CD14-positive monocyte (primary cell): Measurements from ENCODE around the gene ASH1L. TPM values are rescaled to one million over a fixed set of nuclear protein-coding genes. Genes with fewer than 3 reads are reported as not detected.

Experiments
- DNase-seq, 3 donors: peaks; one replicate each; pipeline ENCODE4 v3.0.0-alpha.2; 2011 to 2022
- H2AFZ ChIP-seq: 2 replicates; pipeline ENCODE4 v1.6.0; 2012; ENCODE audit warnings: mild to moderate bottlenecking, low read depth, low read length, inconsistent platforms; ENCODE audit not compliant: insufficient read depth, poor library complexity, severe bottlenecking
- H3K27ac ChIP-seq, 2 donors: 1 replicate in 1 of 2; 2 replicates in 1 of 2; pipeline ENCODE4 v1.5.1; 2012 to 2013; ENCODE audit warnings: low read length in 2 of 2, control low read depth in 1 of 2, inconsistent platforms in 1 of 2, low read depth in 1 of 2, mild to moderate bottlenecking in 1 of 2
- H3K27me3 ChIP-seq, 2 donors: one replicate each; pipeline versions ENCODE4 v1.6.0 to v1.6.1; 2011 to 2013; ENCODE audit warnings: low read length in 2 of 2; ENCODE audit not compliant: control insufficient read depth in 2 of 2, insufficient read depth in 2 of 2
- H3K36me3 ChIP-seq, 2 donors: replicated peaks in 1 of 2; 1 replicate in 1 of 2; 2 replicates in 1 of 2; pipeline versions ENCODE4 v1.5.1 to v1.6.1; 2012 to 2013; ENCODE audit warnings: low read length in 2 of 2, control low read depth in 1 of 2, inconsistent platforms in 1 of 2, mild to moderate bottlenecking in 1 of 2; ENCODE audit not compliant: insufficient read depth in 2 of 2, control insufficient read depth in 1 of 2
- H3K4me1 ChIP-seq, 2 donors: 1 replicate in 1 of 2; 2 replicates in 1 of 2; pipeline versions ENCODE4 v1.5.1 to v1.6.1; 2012 to 2013; ENCODE audit warnings: low read length in 2 of 2, control low read depth in 1 of 2, inconsistent platforms in 1 of 2, mild to moderate bottlenecking in 1 of 2, moderate library complexity in 1 of 2; ENCODE audit not compliant: insufficient read depth in 2 of 2, control insufficient read depth in 1 of 2
- H3K4me2 ChIP-seq: replicated peaks from 2 replicates; pipeline ENCODE3; 2012; ENCODE audit warnings: low read length, moderate library complexity, mild to moderate bottlenecking; ENCODE audit not compliant: poor library complexity, severe bottlenecking; ENCODE audit errors: extremely low read depth
- H3K4me3 ChIP-seq, 3 experiments: fragments of 200-600 bp in 1 of 3; sonication (generic) in 1 of 3; replicated peaks in 1 of 3; 1 replicate in 2 of 3; 2 replicates in 1 of 3; pipeline ENCODE4 v1.5.1; 2011 to 2013; ENCODE audit warnings: low read length in 3 of 3, mild to moderate bottlenecking in 3 of 3, control low read depth in 2 of 3, low read depth in 2 of 3, inconsistent platforms in 1 of 3, moderate library complexity in 1 of 3
- H3K79me2 ChIP-seq: 2 replicates; pipeline ENCODE4 v1.6.0; 2012; ENCODE audit warnings: mild to moderate bottlenecking, control low read depth, inconsistent platforms, low read length, moderate library complexity; ENCODE audit not compliant: insufficient read depth
- H3K9ac ChIP-seq: 2 replicates; pipeline ENCODE4 v1.6.0; 2017; ENCODE audit warnings: low read length, mild to moderate bottlenecking; ENCODE audit not compliant: insufficient read depth, poor library complexity, severe bottlenecking
- H3K9me3 ChIP-seq, 2 donors: replicated peaks in 1 of 2; 1 replicate in 1 of 2; 2 replicates in 1 of 2; pipeline versions ENCODE4 v1.5.1 to v1.6.1; 2012 to 2013; ENCODE audit warnings: low read length in 2 of 2, control low read depth in 1 of 2; ENCODE audit not compliant: control insufficient read depth in 1 of 2, insufficient read depth in 1 of 2
- H4K20me1 ChIP-seq: 2 replicates; pipeline ENCODE4 v1.6.0; 2012; ENCODE audit warnings: mild to moderate bottlenecking, low read length, control low read depth, moderate library complexity; ENCODE audit not compliant: insufficient read depth
- H3K27ac Mint-ChIP-seq, 7 donors: one replicate each; pipeline ENCODE4 v1.8.0; 2020; ENCODE audit warnings: mild to moderate bottlenecking in 7 of 7, mixed read lengths in 7 of 7, moderate library complexity in 6 of 7, inconsistent platforms in 2 of 7
- H3K27me3 Mint-ChIP-seq, 3 donors: one replicate each; pipeline ENCODE4 v1.8.0; 2021 to 2022; ENCODE audit warnings: low read depth in 3 of 3, mild to moderate bottlenecking in 3 of 3, mixed read lengths in 3 of 3, moderate library complexity in 3 of 3, inconsistent platforms in 1 of 3
- H3K36me3 Mint-ChIP-seq, 2 donors: one replicate each; pipeline ENCODE4 v1.8.0; 2020; ENCODE audit warnings: mixed read lengths in 2 of 2, inconsistent platforms in 1 of 2, mild to moderate bottlenecking in 1 of 2
- H3K4me1 Mint-ChIP-seq: one replicate; pipeline ENCODE4 v1.8.0; 2020; ENCODE audit warnings: mild to moderate bottlenecking, mixed read lengths
- H3K4me3 Mint-ChIP-seq, 2 donors: one replicate each; pipeline ENCODE4 v1.8.0; 2020; ENCODE audit warnings: mild to moderate bottlenecking in 2 of 2, mixed read lengths in 2 of 2, moderate library complexity in 1 of 2
- H3K9me3 Mint-ChIP-seq, 7 donors: one replicate each; pipeline ENCODE4 v1.8.0; 2020 to 2022; ENCODE audit warnings: mixed read lengths in 7 of 7, mild to moderate bottlenecking in 6 of 7, moderate library complexity in 6 of 7, inconsistent platforms in 2 of 7
- CTCF ChIP-seq: fragments of 200-600 bp; IDR thresholded peaks from one replicate; pipeline ENCODE4 v1.8.0; 2022; ENCODE audit warnings: antibody characterized with exemption, mild to moderate bottlenecking
- WGBS: methylation state at CpG from one replicate; pipeline ENCODE4 v1.1.5; 2013; ENCODE audit warnings: missing lambda C conversion rate; ENCODE audit not compliant: insufficient coverage; 5-methylcytosine and 5-hydroxymethylcytosine counted together
- intact Hi-C, 2 donors: fragments of 100-400 bp; cut with micrococcal nuclease; formaldehyde crosslinking; loops; one replicate each; pipeline versions ENCODE4 v1.15.0 to v1.15.1; 2023
- polyA plus RNA-seq, 3 donors: library from polyadenylated mRNA; depleted of rRNA in 1 of 3; unstranded in 2 of 3; stranded (reverse) in 1 of 3; fragments of 300-500 nt in 2 of 3; fragments of >200 nt in 1 of 3; fragmentation: Illumina TruSeq in 2 of 3; gene quantifications; 1 replicate in 2 of 3; 2 replicates in 1 of 3; pipeline ENCODE4 v1.2.3, GENCODE V29; 2012 to 2021

The ASH1L gene
- polyA plus RNA-seq, 3 donors = 2.7 to 21.5 (median 5.6) TPM

- no peaks in the 10 kb centered on the region for H3K9me3 ChIP-seq
- H3K4me2 ChIP-seq = no peak overlapping the region
- no peak overlapping the region for H3K4me3 ChIP-seq
- H3K27ac ChIP-seq = no peak overlapping the region
- DNase-seq = no peak
- intact Hi-C loops = no loop called here
- H3K79me2 ChIP-seq = no peaks in the 10 kb centered on the region
- no peaks in the 10 kb centered on the region for H3K9me3 Mint-ChIP-seq
- H3K36me3 ChIP-seq = no peaks in the 10 kb centered on the region
- no peak overlapping the region for H2AFZ ChIP-seq
- no peaks in the 10 kb centered on the region for H3K36me3 Mint-ChIP-seq
- no peaks in the 10 kb centered on the region for H3K4me1 ChIP-seq
- H3K27me3 ChIP-seq = peaks cover 0 to 5% of the 10 kb centered on the region in 2 donors
- peaks cover 7 to 18% (median 15%) of the 10 kb centered on the region in 3 donors for H3K27me3 Mint-ChIP-seq
- peak overlapping the region in 1 of 2 donors; percentile 41 for H3K4me3 Mint-ChIP-seq
- H4K20me1 ChIP-seq = no peaks in the 10 kb centered on the region
- H3K27ac Mint-ChIP-seq = no peak overlapping the region
- H3K4me1 Mint-ChIP-seq = no peaks in the 10 kb centered on the region
- no peak overlapping the region for H3K9ac ChIP-seq
- 95% methylated on average over 18 of the region's 21 CpGs for WGBS
- no peak for TF ChIP-seq CTCF
Measured at GRCh38 chr1:155287987-155288543, 274.5 kb downstream of the ASH1L start.

GRCh38 chr1:155286544-155286943 lies 276.1 kb downstream of the ASH1L start:
- Histone ChIP-seq H3K4me2 (no peak overlapping the region), H3K27ac (no peak overlapping the region), H3K9me3 (no peaks in the 10 kb centered on the region), H3K27me3 (no peaks in the 10 kb centered on the region), H3K36me3 (no peaks in the 10 kb centered on the region), H3K4me1 (no peaks in the 10 kb centered on the region), H3K79me2 (no peaks in the 10 kb centered on the region), H3K9ac (no peak overlapping the region), H2AFZ (no peak overlapping the region), H3K4me3 (no peak overlapping the region), H4K20me1 (no peaks in the 10 kb centered on the region)
- H3K4me1 Mint-ChIP-seq = peaks cover 2% of the 10 kb centered on the region
- peaks cover 2 to 9% (median 6%) of the 10 kb centered on the region in 3 donors for H3K27me3 Mint-ChIP-seq
- intact Hi-C loops = no loop called here
- no peak overlapping the region for H3K4me3 Mint-ChIP-seq
- peak overlapping the region in 1 of 7 donors; percentile 46 for H3K27ac Mint-ChIP-seq
- DNase-seq = no peak
- 94% methylated on average over 2 of the region's 2 CpGs for WGBS
- no peak for TF ChIP-seq CTCF
- H3K36me3 Mint-ChIP-seq = no peaks in the 10 kb centered on the region
- no peaks in the 10 kb centered on the region for H3K9me3 Mint-ChIP-seq
